AG04450 (cell line): ENCODE data around the gene SYT13. TPM values are rescaled to one million over a fixed set of nuclear protein-coding genes. Genes with fewer than 3 reads are reported as not detected.

Experiments
- CTCF ChIA-PET: fragments of 300-600, 350-600 bp; formaldehyde crosslinking; extraction: SDS; loops from one replicate; lab custom pipeline; 2022; ENCODE audit warnings: antibody characterized with exemption, inconsistent platforms; lab: Charles Lee
- POLR2A ChIA-PET: fragments of 350-600 bp; formaldehyde crosslinking; extraction: SDS; loops from one replicate; lab custom pipeline; 2021; ENCODE audit warnings: antibody characterized with exemption, inconsistent platforms; lab: Yijun Ruan, JAX
- DNase-seq: peaks from one replicate; pipeline ENCODE4 v3.0.0-alpha.2; 2011; ENCODE audit warnings: low read depth, low spot score
- H3K27ac ChIP-seq: one replicate; pipeline ENCODE4 v1.5.1; 2012; ENCODE audit warnings: low read depth, low read length, control low read depth
- H3K27me3 ChIP-seq: one replicate; pipeline ENCODE4 v1.6.0; 2012; ENCODE audit warnings: low read length; ENCODE audit not compliant: control insufficient read depth, insufficient read depth
- H3K4me3 ChIP-seq: 2 replicates; pipeline ENCODE4 v1.5.1; 2011; ENCODE audit warnings: mild to moderate bottlenecking, low read depth, low read length, control low read depth
- H3K9me3 ChIP-seq: 2 replicates; pipeline ENCODE4 v1.5.1; 2012; ENCODE audit warnings: low read length; ENCODE audit not compliant: control insufficient read depth, insufficient read depth
- polyA plus RNA-seq: library from polyadenylated mRNA; depleted of rRNA; stranded (reverse); fragments of >200 nt; gene quantifications from 2 replicates; pipeline ENCODE4 v1.2.3, GENCODE V29; 2011
- TF ChIP-seq, protein P1 (sequence below): IDR thresholded peaks from 2 replicates; pipeline ENCODE4 v1.5.1; 2011; ENCODE audit warnings: low read depth, low read length, control low read depth, inconsistent platforms

The SYT13 gene
- polyA plus RNA-seq, 1 experiment, result not detected

DNA sequence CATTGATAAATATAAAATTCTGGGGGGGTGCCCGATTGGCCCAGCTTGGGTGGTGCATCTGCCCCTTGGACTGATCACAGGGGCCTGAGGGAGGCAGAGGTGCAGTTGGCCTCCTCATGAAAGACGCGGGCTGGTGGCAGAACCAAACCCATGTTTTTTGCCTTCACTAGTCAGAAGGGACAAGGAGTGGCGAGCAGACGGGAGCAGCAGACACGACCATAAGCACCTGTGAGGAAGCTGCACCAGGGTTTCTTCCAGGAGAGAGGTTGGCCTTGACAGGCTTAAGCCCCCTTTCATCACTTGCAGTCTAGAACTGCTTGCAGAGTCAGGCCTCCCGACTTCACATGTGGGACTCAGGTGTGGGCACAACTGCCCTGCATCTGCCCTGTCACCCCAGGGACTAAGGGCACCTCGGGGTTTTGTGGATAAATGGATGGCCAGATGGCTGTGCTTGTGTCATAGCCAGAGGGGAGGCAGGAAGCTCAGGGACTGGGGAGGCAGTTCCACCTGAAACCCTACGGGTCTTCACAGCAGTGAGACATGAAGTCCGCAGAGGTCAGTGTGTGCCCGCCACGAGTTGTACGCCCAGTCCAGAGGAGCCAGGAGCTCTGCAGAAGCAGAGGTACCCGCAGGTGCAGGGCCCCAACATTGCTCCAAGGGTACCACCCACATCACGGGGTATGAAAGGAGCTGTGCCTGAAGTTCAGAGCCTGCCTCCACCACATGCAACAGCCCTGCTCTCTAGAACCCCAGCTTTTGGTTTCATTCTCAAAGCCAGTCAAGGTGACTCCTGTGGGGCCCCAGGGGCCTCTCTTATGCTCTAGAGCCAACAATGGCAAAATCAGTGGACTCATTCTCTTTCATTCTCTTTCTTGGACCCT, 18.2 kb upstream of the SYT13 start:
- no peak for DNase-seq
- Histone ChIP-seq H3K27ac (no peak overlapping the region), H3K9me3 (no peaks in the 10 kb centered on the region), H3K27me3 (peaks cover 10% of the 10 kb centered on the region), H3K4me3 (no peak overlapping the region)
- ChIA-PET CTCF (no interaction called here), POLR2A (no interaction called here)
- TF ChIP-seq, protein P1, sequence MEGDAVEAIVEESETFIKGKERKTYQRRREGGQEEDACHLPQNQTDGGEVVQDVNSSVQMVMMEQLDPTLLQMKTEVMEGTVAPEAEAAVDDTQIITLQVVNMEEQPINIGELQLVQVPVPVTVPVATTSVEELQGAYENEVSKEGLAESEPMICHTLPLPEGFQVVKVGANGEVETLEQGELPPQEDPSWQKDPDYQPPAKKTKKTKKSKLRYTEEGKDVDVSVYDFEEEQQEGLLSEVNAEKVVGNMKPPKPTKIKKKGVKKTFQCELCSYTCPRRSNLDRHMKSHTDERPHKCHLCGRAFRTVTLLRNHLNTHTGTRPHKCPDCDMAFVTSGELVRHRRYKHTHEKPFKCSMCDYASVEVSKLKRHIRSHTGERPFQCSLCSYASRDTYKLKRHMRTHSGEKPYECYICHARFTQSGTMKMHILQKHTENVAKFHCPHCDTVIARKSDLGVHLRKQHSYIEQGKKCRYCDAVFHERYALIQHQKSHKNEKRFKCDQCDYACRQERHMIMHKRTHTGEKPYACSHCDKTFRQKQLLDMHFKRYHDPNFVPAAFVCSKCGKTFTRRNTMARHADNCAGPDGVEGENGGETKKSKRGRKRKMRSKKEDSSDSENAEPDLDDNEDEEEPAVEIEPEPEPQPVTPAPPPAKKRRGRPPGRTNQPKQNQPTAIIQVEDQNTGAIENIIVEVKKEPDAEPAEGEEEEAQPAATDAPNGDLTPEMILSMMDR, result no peak

DNA sequence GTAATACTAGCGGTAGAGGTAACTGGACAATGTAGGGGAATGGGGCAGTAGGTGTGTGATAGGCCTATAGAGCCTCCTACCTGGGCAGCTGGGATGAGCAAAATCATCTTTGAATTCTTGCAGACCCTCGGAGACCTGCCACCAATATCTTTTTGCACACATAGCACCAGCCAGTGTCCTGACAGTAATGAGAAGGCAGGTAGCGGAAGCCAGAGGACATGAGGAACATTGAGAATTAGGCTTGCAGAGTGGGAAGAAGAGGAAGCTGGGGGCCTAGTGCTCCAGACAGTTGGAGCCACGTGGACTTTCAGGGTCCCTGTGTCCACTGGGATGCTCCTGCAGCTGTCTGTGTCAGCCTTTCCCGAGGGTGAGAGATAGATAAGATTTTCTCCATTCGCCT, 17.2 kb upstream of the SYT13 start:
- ChIA-PET CTCF (no interaction called here), POLR2A (no interaction called here)
- H3K4me3 ChIP-seq, result no peak overlapping the region
- H3K9me3 ChIP-seq, result no peaks in the 10 kb centered on the region
- H3K27me3 ChIP-seq, result peaks cover 15% of the 10 kb centered on the region
- TF ChIP-seq, protein P1, result no peak
- no peak overlapping the region for H3K27ac ChIP-seq
- no peak for DNase-seq

DNA sequence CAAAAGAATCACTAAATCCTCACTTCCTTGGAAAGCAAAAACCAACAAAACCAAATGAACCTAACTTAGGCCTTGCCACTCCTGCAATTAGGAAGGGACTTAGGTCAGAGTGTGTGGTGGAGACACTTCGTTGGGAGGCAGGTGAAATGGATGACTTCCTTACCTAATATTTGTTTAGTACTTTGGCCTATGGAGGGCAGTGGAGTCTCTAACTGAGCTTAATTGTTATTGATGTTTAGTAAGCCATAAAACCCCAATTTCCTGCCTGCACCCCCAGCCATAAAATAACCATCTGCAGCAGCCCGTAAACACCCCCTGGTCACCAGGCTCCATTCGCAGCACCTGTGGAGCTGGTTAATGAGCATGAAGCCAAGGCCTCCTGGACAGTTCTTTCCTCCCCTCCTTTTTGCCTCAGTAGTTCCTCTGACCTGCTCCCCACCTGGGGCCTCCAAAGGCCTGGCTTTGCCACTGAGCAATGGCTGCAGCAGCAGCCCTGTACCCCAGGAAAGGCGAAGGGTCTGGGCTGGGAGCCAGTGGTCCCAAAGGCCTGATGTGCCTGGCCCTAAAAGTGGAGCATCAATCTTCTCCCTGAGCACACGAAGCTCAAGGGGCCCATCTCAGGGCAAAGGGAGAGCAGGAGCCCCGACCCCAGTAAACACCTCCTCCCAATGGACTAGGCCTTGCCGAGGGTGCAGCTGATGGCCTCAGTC, 15.6 kb upstream of the SYT13 start:
- TF ChIP-seq, protein P1, result no peak
- H3K27me3 ChIP-seq, result peaks cover 15% of the 10 kb centered on the region

DNA sequence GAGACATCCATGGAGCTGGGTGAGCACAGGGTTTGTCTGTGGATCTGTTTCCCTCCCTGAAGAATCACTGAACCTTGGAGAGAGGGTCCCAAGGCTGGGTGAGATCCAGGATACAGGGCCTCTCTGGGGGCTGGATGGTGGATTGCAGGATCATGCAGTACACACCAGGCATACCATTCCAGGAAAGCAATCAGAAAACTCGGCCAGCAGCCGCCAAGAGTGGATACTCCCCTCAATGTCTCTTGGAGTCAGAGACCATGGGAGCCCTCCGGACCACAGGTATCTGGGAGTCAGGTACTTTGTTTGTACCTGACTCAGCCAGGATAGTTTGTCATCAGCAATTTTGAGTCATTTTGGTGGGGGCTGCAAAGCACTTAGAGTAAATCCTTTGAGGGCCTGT, 14.6 kb upstream of the SYT13 start:
- no peak for DNase-seq
- POLR2A ChIA-PET, result no interaction called here
- CTCF ChIA-PET, result no interaction called here
- Histone ChIP-seq H3K4me3 (no peak overlapping the region), H3K27me3 (peaks cover 15% of the 10 kb centered on the region), H3K9me3 (no peaks in the 10 kb centered on the region), H3K27ac (no peak overlapping the region)
- TF ChIP-seq, protein P1, result no peak

More for the DNA sequence above, 15.6 kb upstream of the SYT13 start:
- no peak for DNase-seq
- Histone ChIP-seq H3K9me3 (no peaks in the 10 kb centered on the region), H3K27ac (no peak overlapping the region), H3K4me3 (no peak overlapping the region)
- ChIA-PET POLR2A (no interaction called here), CTCF (interaction anchor here (1.0 kb wide), 1 partner anchor 374 kb away, joined by 3 read pairs; no protein-coding TSS in a partner anchor)

DNA sequence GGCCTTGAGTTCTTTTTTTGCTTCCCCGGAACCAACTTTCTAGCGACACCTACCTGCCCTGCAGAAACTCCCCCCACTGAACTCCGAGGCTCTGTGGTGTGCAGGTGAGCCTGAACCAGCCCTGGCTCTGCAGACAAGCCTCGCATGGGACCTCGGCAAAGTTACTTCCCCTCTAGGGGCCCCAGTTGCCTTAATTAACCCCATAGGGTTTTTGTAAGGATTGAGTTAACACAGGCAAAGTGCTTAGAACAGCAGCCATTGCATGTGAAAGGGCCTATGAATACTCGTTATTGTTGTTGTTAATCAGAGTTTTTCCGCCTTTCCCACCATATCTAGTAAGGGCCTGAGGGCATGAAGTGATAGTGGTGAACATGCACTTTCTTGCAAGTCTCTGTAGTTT, 12.6 kb upstream of the SYT13 start:
- ChIA-PET CTCF (interaction anchor here (1.3 kb wide), 1 partner anchor 473 kb away, joined by 3 read pairs; no protein-coding TSS in a partner anchor), POLR2A (no interaction called here)
- peaks cover 11% of the 10 kb centered on the region for H3K27me3 ChIP-seq
- H3K27ac ChIP-seq, result no peak overlapping the region
- TF ChIP-seq, protein P1, result no peak
- H3K9me3 ChIP-seq, result no peaks in the 10 kb centered on the region
- no peak for DNase-seq
- H3K4me3 ChIP-seq, result no peak overlapping the region
